ENCODE data around the gene ARHGAP45.
"Not testable (repeated sequence)": the region's sequence is repeated elsewhere in the genome, so short reads cannot be mapped to it uniquely, and the experiment has no call there.

ARHGAP45 gene, protein sequence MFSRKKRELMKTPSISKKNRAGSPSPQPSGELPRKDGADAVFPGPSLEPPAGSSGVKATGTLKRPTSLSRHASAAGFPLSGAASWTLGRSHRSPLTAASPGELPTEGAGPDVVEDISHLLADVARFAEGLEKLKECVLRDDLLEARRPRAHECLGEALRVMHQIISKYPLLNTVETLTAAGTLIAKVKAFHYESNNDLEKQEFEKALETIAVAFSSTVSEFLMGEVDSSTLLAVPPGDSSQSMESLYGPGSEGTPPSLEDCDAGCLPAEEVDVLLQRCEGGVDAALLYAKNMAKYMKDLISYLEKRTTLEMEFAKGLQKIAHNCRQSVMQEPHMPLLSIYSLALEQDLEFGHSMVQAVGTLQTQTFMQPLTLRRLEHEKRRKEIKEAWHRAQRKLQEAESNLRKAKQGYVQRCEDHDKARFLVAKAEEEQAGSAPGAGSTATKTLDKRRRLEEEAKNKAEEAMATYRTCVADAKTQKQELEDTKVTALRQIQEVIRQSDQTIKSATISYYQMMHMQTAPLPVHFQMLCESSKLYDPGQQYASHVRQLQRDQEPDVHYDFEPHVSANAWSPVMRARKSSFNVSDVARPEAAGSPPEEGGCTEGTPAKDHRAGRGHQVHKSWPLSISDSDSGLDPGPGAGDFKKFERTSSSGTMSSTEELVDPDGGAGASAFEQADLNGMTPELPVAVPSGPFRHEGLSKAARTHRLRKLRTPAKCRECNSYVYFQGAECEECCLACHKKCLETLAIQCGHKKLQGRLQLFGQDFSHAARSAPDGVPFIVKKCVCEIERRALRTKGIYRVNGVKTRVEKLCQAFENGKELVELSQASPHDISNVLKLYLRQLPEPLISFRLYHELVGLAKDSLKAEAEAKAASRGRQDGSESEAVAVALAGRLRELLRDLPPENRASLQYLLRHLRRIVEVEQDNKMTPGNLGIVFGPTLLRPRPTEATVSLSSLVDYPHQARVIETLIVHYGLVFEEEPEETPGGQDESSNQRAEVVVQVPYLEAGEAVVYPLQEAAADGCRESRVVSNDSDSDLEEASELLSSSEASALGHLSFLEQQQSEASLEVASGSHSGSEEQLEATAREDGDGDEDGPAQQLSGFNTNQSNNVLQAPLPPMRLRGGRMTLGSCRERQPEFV

GRCh38 chr19:1066748-1067340 is at the start of gene ARHGAP45:
Gene ARHGAP45 (plus strand): TSS chr19:1067167. CDS start chr19:1067406, 239 bp downstream.
- peaks cover 4% of the 10 kb centered on the region for H3K4me1 ChIP-seq (ENCODE audit: insufficient read depth, low read length)
- H3K9ac ChIP-seq (ENCODE audit: low read length), result no peak within 1 kb of the TSS
- peaks cover 39 to 84% of the 10 kb centered on the region in 2 donors for H3K27me3 ChIP-seq (ENCODE audit: control insufficient read depth in 1 of 2, insufficient read depth in 2 of 2, low read length in 2 of 2)

GRCh38 chr19:1017906-1018305 is 49.1 kb upstream of the ARHGAP45 start:
- Histone ChIP-seq H3K36me3 (ENCODE audit: insufficient read depth, low read length) (peaks cover 9% of the 10 kb centered on the region), H3K27me3 (ENCODE audit: control insufficient read depth in 1 of 2, insufficient read depth in 2 of 2, low read length in 2 of 2) (no peaks in the 10 kb centered on the region), H3K4me3 (ENCODE audit: low read depth in 1 of 2, low read length in 2 of 2) (peak overlapping the region in 1 of 2 donors; percentile 27), H3K27ac (ENCODE audit: low read depth, low read length) (no peak overlapping the region), H3K9ac (ENCODE audit: low read length) (no peak overlapping the region), H3K9me3 (ENCODE audit: low read length) (no peaks in the 10 kb centered on the region), H3K4me1 (ENCODE audit: insufficient read depth, low read length) (peaks cover 43% of the 10 kb centered on the region)

More at GRCh38 chr19:1066748-1067340, at the start of gene ARHGAP45:
- Histone ChIP-seq H3K36me3 (ENCODE audit: insufficient read depth, low read length) (no peaks in the 10 kb centered on the region), H3K4me3 (ENCODE audit: low read depth in 1 of 2, low read length in 2 of 2) (peak within 1 kb of the TSS in 1 of 2 donors; percentile 7), H3K9me3 (ENCODE audit: low read length) (no peaks in the 10 kb centered on the region), H3K27ac (ENCODE audit: low read depth, low read length) (no peak within 1 kb of the TSS)

- Histone ChIP-seq H3K27ac (ENCODE audit: low read depth, low read length) (no peak overlapping the region), H3K4me3 (ENCODE audit: low read depth in 1 of 2, low read length in 2 of 2) (peak overlapping the region in 1 of 2 donors; percentile 27)
Measured at GRCh38 chr19:1018393-1018792, 48.6 kb upstream of the ARHGAP45 start.

GRCh38 chr19:1018932-1019615 is 47.9 kb upstream of the ARHGAP45 start:
- Histone ChIP-seq H3K4me1 (ENCODE audit: insufficient read depth, low read length) (peaks cover 43% of the 10 kb centered on the region), H3K9ac (ENCODE audit: low read length) (peak overlapping the region; percentile 75)

More at GRCh38 chr19:1018393-1018792, 48.6 kb upstream of the ARHGAP45 start:
- Histone ChIP-seq H3K27me3 (ENCODE audit: control insufficient read depth in 1 of 2, insufficient read depth in 2 of 2, low read length in 2 of 2) (no peaks in the 10 kb centered on the region), H3K4me1 (ENCODE audit: insufficient read depth, low read length) (peaks cover 43% of the 10 kb centered on the region), H3K36me3 (ENCODE audit: insufficient read depth, low read length) (peaks cover 5% of the 10 kb centered on the region), H3K9me3 (ENCODE audit: low read length) (no peaks in the 10 kb centered on the region), H3K9ac (ENCODE audit: low read length) (no peak overlapping the region)

DNA sequence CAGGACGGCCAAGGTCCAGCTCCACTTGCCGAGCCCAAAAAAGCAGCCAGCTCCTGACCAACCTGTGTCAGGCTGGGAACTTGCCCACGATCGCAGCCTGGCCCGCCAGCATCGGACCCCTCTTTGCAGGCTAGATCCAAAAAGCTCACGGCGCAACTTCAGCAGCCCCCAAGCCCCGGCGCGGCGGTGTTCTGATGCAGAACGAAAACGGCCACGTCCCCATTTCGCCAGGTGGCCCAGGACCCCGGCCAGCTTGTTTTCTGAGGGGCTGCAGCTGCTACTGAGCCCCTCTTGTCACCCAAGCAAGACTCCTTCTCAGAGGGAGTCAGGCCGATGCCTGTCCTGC is 47.4 kb upstream of the ARHGAP45 start:
- H3K9ac ChIP-seq (ENCODE audit: low read length), result peak overlapping the region; percentile 75
- H3K4me3 ChIP-seq (ENCODE audit: low read depth in 1 of 2, low read length in 2 of 2), result peak overlapping the region; percentile 59 to 81
- no peaks in the 10 kb centered on the region for H3K36me3 ChIP-seq (ENCODE audit: insufficient read depth, low read length)
- H3K9me3 ChIP-seq (ENCODE audit: low read length), result no peaks in the 10 kb centered on the region
- H3K4me1 ChIP-seq (ENCODE audit: insufficient read depth, low read length), result peaks cover 43% of the 10 kb centered on the region
- peak overlapping the region; percentile 45 for H3K27ac ChIP-seq (ENCODE audit: low read depth, low read length)
- no peaks in the 10 kb centered on the region for H3K27me3 ChIP-seq (ENCODE audit: control insufficient read depth in 1 of 2, insufficient read depth in 2 of 2, low read length in 2 of 2)

More at GRCh38 chr19:1018932-1019615, 47.9 kb upstream of the ARHGAP45 start:
- peak overlapping the region; percentile 59 to 81 for H3K4me3 ChIP-seq (ENCODE audit: low read depth in 1 of 2, low read length in 2 of 2)
- H3K27ac ChIP-seq (ENCODE audit: low read depth, low read length), result peak overlapping the region; percentile 19
- H3K36me3 ChIP-seq (ENCODE audit: insufficient read depth, low read length), result no peaks in the 10 kb centered on the region
- H3K9me3 ChIP-seq (ENCODE audit: low read length), result no peaks in the 10 kb centered on the region
- no peaks in the 10 kb centered on the region for H3K27me3 ChIP-seq (ENCODE audit: control insufficient read depth in 1 of 2, insufficient read depth in 2 of 2, low read length in 2 of 2)

DNA sequence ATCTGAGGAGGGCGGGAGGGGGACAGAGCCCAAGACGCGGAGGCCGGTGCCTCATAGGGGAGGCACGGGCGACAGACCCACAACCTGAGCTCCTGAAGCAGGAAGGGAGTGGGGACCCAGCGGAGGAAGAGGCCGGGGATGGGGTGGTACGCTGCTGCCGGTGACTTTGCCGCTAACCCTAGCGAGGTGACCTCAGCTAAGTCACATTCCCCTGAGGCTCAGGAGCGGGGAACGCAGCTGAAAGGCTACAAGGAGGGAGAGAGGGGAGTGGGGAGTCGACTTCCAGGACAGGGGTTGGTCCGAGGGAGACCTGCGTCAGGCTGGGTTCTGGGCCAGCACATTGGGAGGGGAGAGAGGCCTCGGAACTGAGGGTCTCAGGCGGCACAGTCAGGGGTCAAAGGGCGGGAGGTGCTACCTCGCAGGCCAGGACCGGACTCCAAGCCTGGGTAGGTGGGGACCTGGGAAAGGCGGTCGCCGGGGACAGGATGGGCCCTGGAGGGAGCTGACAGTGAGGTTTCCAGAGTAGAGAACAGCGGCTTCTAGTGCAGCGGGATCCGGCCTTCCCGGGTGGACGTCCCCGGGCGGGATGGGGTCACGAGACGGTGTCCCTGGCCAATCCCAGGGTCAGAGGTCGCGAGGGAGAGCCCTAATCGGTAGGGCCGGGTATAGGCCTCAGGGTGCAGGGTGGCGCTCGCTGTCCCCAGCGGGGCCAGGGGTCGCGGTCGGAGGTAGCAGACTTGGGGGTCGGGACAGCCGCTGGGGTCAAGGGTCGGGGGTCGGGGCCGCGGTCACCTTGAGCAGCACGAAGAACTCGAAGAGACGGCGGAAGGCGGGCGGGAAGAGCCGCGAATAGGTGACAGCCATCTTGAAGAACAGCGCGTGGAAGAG is 46.7 kb upstream of the ARHGAP45 start:
- Histone ChIP-seq H3K9me3 (ENCODE audit: low read length) (no peaks in the 10 kb centered on the region), H3K4me1 (ENCODE audit: insufficient read depth, low read length) (peaks cover 43% of the 10 kb centered on the region), H3K27me3 (ENCODE audit: control insufficient read depth in 1 of 2, insufficient read depth in 2 of 2, low read length in 2 of 2) (no peaks in the 10 kb centered on the region), H3K27ac (ENCODE audit: low read depth, low read length) (peak overlapping the region; percentile 45), H3K36me3 (ENCODE audit: insufficient read depth, low read length) (no peaks in the 10 kb centered on the region), H3K9ac (ENCODE audit: low read length) (peak overlapping the region; percentile 75), H3K4me3 (ENCODE audit: low read depth in 1 of 2, low read length in 2 of 2) (peak overlapping the region; percentile 59 to 81)

DNA sequence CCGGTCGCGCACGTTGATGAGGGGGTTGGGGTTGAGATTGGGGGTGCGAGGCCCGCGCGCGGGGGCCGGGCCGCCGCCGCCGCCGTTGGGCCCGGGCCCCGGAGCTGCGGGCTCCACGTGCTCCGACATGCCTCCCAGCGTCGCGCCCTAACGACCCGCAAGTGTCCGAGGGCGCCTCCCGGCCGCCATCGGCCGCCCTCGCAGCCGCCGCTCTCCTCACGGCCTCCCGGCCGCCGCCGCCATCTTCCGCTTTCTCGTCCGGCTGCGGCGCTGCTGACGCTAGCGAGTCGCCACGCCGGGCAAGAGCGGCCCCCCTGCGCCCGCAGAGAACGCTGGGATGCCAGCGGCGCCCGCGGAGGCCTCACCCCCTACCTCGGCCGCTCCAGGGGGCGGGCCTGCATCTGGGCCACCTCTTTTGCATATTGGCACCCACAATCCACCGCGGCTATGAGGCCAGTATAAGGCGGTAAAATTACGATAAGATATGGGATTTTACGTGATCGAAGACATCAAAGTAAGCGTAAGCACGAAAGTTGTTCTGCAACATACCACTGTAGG is 46.0 kb upstream of the ARHGAP45 start, which contains the start of gene TMEM259:
TSS of gene TMEM259 (minus strand) at position 256 of the 558 bp plus-strand sequence. CDS start at position 129, 127 bp downstream.
- H3K27me3 ChIP-seq (ENCODE audit: control insufficient read depth in 1 of 2, insufficient read depth in 2 of 2, low read length in 2 of 2), result no peaks in the 10 kb centered on the region
- no peaks in the 10 kb centered on the region for H3K9me3 ChIP-seq (ENCODE audit: low read length)
- peak within 1 kb of the TSS; percentile 84 for H3K27ac ChIP-seq (ENCODE audit: low read depth, low read length)
- peak within 1 kb of the TSS; percentile 59 to 81 for H3K4me3 ChIP-seq (ENCODE audit: low read depth in 1 of 2, low read length in 2 of 2)
- peaks cover 44% of the 10 kb centered on the region for H3K4me1 ChIP-seq (ENCODE audit: insufficient read depth, low read length)
- H3K9ac ChIP-seq (ENCODE audit: low read length), result peak within 1 kb of the TSS; percentile 75
- H3K36me3 ChIP-seq (ENCODE audit: insufficient read depth, low read length), result no peaks in the 10 kb centered on the region

DNA sequence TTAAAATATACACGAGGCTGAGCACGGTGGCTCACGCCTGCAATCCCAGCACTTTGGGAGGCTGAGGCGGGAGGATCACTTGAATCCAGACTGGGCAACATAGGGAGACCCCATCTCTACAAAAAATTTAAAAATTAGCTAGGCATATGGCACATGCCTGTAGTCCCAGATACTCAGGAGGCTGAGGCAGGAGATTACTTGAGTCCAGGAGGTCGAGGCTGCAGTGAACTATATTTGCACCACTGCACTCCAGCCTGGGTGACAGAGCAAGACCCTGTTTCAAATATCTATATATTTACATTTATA is 43.1 kb upstream of the ARHGAP45 start:
- H3K4me1 ChIP-seq (ENCODE audit: insufficient read depth, low read length), result peaks cover 19% of the 10 kb centered on the region
- H3K27ac ChIP-seq (ENCODE audit: low read depth, low read length), result not testable (repeated sequence)

GRCh38 chr19:1025080-1025479 is 41.9 kb upstream of the ARHGAP45 start:
- not testable (repeated sequence) for H3K27ac ChIP-seq (ENCODE audit: low read depth, low read length); H3K4me3 ChIP-seq (ENCODE audit: low read depth in 1 of 2, low read length in 2 of 2); H3K9me3 ChIP-seq (ENCODE audit: low read length); H3K9ac ChIP-seq (ENCODE audit: low read length); H3K36me3 ChIP-seq (ENCODE audit: insufficient read depth, low read length); H3K27me3 ChIP-seq (ENCODE audit: control insufficient read depth in 1 of 2, insufficient read depth in 2 of 2, low read length in 2 of 2)
- H3K4me1 ChIP-seq (ENCODE audit: insufficient read depth, low read length), result peaks cover 15% of the 10 kb centered on the region

More for the DNA sequence above, 43.1 kb upstream of the ARHGAP45 start:
- not testable (repeated sequence) for H3K4me3 ChIP-seq (ENCODE audit: low read depth in 1 of 2, low read length in 2 of 2); H3K36me3 ChIP-seq (ENCODE audit: insufficient read depth, low read length); H3K9ac ChIP-seq (ENCODE audit: low read length); H3K27me3 ChIP-seq (ENCODE audit: control insufficient read depth in 1 of 2, insufficient read depth in 2 of 2, low read length in 2 of 2); H3K9me3 ChIP-seq (ENCODE audit: low read length)

Data from muscle layer of colon (tissue), 2 donors.